Astrocyte of the spinal cord (primary cell): ENCODE measurements around the gene FRY.

ENCODE experiments used
- DNase-seq: peaks from one replicate; pipeline ENCODE4 v3.0.0; 2011; ENCODE audit warnings: low read depth, low spot score
- H3K4me3 ChIP-seq: 2 replicates; pipeline ENCODE4 v1.5.1; 2011; ENCODE audit warnings: low read depth, mild to moderate bottlenecking, low read length, moderate library complexity
- in situ Hi-C: cut with HindIII; loops from 2 replicates; pipeline ENCODE4 v1.10.0; 2017; ENCODE audit warnings: low sequenced_read_pairs
- TF ChIP-seq, protein P1 (sequence below): IDR thresholded peaks from 2 replicates; pipeline ENCODE4 v1.5.1; 2012; ENCODE audit warnings: low read depth, mild to moderate bottlenecking, low read length, inconsistent platforms

The FRY gene

DNA sequence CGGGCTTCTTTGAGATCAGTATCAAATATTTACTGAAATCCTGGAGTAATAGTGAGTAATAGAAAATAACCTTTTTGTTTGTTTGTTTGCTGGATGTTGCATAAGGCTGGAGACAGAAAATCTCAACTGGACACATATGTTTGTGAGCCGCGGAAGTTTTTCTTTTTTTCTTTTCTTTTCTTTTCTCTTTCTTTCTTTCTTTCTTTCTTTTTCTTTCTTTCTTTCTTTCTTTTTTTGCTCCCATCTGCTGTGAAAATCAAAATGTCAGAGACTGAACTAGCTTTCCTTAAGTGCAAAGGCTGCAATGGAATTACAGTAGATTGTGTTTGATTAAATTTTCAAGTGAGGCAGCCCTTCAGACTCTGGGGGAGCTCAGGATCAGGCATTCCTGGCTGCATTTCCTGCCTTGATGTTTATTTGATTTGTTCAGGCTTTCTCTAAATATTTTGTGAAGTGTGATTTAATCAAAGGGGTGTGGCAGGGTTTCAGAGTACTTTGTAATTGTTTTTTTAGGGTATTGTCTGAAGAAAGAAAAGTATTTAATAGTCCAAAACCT is 319 bp downstream of the FRY start:
- peak overlapping the region; percentile 73 for H3K4me3 ChIP-seq
- TF ChIP-seq, protein P1, sequence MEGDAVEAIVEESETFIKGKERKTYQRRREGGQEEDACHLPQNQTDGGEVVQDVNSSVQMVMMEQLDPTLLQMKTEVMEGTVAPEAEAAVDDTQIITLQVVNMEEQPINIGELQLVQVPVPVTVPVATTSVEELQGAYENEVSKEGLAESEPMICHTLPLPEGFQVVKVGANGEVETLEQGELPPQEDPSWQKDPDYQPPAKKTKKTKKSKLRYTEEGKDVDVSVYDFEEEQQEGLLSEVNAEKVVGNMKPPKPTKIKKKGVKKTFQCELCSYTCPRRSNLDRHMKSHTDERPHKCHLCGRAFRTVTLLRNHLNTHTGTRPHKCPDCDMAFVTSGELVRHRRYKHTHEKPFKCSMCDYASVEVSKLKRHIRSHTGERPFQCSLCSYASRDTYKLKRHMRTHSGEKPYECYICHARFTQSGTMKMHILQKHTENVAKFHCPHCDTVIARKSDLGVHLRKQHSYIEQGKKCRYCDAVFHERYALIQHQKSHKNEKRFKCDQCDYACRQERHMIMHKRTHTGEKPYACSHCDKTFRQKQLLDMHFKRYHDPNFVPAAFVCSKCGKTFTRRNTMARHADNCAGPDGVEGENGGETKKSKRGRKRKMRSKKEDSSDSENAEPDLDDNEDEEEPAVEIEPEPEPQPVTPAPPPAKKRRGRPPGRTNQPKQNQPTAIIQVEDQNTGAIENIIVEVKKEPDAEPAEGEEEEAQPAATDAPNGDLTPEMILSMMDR, result no peak
- no peak for DNase-seq
- in situ Hi-C loops, result no loop called here

DNA sequence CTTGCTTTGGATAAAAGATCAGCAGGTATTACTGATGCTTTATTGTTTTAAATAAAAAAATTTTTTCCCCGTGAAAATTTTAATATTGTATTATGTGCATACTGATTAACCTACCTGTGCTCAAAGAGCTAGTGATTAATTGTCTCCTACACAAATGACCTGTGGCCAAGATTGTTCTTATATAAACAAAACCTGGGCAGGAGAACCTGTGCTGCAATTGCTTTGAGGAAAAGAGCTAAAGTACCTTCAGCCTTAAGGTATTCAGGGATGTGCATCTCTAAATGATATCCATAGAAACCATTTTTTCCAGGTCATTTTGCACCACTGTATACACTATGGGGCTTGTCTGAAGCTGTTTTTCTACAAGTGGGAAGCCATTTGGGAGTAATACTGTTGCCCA is 1.2 kb downstream of the FRY start:
- TF ChIP-seq, protein P1, result no peak
- no peak overlapping the region for H3K4me3 ChIP-seq
- DNase-seq, result no peak
- in situ Hi-C loops, result no loop called here

DNA sequence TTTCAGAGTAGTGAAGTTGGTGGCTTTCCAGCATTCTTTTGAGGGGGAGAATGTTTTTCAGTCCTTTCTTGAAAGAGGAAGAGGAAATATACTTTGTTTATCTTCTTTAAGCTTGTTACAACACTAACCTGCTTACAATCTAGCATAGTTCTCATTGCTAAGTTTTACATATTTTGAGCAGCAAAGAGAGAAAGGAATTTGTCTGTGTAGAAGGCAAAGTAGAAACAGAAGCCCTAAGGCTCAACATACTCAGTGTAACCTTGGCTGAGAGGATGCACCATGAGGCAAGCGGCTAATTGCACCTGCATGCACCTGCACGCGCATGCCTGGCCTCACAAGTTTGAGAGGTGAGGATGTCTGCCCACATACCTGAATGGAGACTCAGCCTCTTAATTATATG is 2.2 kb downstream of the FRY start:
- DNase-seq, result no peak
- no peak overlapping the region for H3K4me3 ChIP-seq
- in situ Hi-C loops, result no loop called here
- TF ChIP-seq, protein P1, result no peak

DNA sequence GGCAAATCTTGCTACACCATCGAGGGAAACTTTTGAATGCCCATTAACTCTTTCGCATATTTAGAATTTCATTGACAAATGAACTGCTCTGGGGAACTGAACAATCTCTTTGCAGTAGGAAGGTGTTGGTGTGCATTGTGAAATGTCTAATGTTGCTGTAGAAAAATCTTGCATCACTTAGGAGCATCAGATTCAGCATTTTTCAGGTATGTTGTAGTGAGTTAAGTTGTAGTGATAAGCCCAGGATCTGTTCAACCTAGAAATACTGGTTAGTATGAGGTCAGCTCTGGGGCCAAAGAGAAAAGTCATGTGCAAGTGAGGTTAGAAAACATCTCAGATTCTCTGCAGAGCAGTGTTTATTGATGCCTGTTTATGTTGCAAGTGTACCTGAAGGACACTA is 4.1 kb downstream of the FRY start:
- no peak for DNase-seq
- TF ChIP-seq, protein P1, result no peak
- in situ Hi-C loops, result no loop called here
- no peak overlapping the region for H3K4me3 ChIP-seq

DNA sequence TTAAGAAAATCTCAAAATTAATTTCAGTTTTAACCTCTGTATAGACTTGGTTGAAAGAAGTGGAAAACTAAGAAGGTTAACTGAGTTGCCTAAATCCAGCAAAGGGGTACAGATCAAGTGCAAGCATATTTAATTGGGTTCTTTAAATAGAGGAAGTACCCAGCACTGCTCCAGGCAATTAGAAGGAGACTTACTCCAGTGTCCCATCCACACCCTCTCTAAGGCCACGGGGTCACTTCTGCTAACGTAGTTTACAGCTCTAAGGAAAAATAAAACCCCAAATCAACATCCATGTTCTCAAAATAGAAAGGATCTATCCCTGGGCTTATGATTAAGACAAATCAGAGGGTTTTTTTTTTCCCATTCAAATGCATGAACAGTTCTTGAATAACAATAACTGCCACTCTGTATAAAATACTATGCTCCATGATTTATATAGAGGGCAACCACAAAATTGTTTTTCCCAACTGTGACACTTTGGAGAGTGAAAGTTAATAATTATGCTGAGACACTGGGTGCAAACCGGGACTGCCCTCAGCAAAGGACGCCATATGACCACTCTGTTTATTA is 4.6 kb downstream of the FRY start:
- in situ Hi-C loops, result no loop called here
- TF ChIP-seq, protein P1, result no peak
- H3K4me3 ChIP-seq, result no peak overlapping the region
- DNase-seq, result no peak

DNA sequence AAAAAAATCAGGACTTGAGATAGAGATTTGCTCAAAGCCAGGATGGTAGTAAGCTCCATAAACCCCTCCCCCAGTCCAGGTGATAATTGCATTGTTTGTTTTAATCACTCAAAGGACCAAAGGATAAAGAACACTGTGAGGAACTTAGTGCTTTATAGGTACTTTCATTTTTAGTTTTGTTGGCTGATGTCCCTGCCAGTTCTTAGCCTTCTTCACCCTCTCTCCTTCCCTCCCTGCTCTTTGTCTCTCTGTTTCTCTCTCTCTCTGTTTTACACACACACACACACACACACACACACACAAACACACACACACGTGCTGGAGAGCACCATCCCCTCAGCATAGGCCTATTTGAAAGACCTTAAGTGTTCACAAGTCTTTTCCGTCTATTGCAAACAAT is 5.2 kb downstream of the FRY start:
- H3K4me3 ChIP-seq, result no peak overlapping the region
- no peak for DNase-seq
- TF ChIP-seq, protein P1, result no peak
- in situ Hi-C loops, result no loop called here
